ENCODE measurements around the gene PCYOX1L.

- TF ChIP-seq POLR2AphosphoS5 (IDR thresholded peaks at IDR 0.05) (no peak), EP300 (IDR thresholded peaks at IDR 0.05) (no peak)
Measured at GRCh38 chr5:149363358-149363757, 5.5 kb downstream of the PCYOX1L start.
